ENCODE results near the gene CCDC171. TPM values are rescaled to one million over a fixed set of nuclear protein-coding genes. Genes with fewer than 3 reads are reported as not detected.

Gene CCDC171
- total and polyA plus RNA-seq, 7 donors, result 0.20 to 1.6 (median 0.44) TPM

- DNase-seq, result no peak
- Histone ChIP-seq H3K27ac (no peak overlapping the region), H3K9me3 (no peaks in the 10 kb centered on the region), H3K36me3 (ENCODE audit: insufficient read depth in 1 of 2, low read depth in 1 of 2) (no peaks in the 10 kb centered on the region), H3K4me3 (no peak overlapping the region), H3K27me3 (ENCODE audit: insufficient read depth in 3 of 3, low read length in 2 of 3) (no peaks in the 10 kb centered on the region), H3K4me1 (no peaks in the 10 kb centered on the region)
- 44 to 48% (median 47%) methylated on average over 2 of the region's 2 CpGs for WGBS, 3 donors
- intact Hi-C loops (cut with DNase I), result loop anchor here in 1 of 2 donors (10.0 kb wide), 1 partner anchor 56 kb away; no protein-coding TSS in a partner anchor
- TF ChIP-seq, protein P1, sequence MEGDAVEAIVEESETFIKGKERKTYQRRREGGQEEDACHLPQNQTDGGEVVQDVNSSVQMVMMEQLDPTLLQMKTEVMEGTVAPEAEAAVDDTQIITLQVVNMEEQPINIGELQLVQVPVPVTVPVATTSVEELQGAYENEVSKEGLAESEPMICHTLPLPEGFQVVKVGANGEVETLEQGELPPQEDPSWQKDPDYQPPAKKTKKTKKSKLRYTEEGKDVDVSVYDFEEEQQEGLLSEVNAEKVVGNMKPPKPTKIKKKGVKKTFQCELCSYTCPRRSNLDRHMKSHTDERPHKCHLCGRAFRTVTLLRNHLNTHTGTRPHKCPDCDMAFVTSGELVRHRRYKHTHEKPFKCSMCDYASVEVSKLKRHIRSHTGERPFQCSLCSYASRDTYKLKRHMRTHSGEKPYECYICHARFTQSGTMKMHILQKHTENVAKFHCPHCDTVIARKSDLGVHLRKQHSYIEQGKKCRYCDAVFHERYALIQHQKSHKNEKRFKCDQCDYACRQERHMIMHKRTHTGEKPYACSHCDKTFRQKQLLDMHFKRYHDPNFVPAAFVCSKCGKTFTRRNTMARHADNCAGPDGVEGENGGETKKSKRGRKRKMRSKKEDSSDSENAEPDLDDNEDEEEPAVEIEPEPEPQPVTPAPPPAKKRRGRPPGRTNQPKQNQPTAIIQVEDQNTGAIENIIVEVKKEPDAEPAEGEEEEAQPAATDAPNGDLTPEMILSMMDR (IDR thresholded peaks at IDR 0.05), result no peak
- no peak for ATAC-seq
Observed at GRCh38 chr9:15741015-15741414, 188.2 kb downstream of the CCDC171 start.

- no peaks in the 10 kb centered on the region for H3K27me3 ChIP-seq (ENCODE audit: insufficient read depth in 3 of 3, low read length in 2 of 3)
- no peaks in the 10 kb centered on the region for H3K4me1 ChIP-seq
- no peak overlapping the region for H3K27ac ChIP-seq
- intact Hi-C loops (cut with DNase I), result loop anchor here in 1 of 2 donors (10.0 kb wide), 1 partner anchor 59 kb away; no protein-coding TSS in a partner anchor
- ATAC-seq (no peak), DNase-seq (no peak)
- TF ChIP-seq, protein P1 (IDR thresholded peaks at IDR 0.05), result no peak
- no peak overlapping the region for H3K4me3 ChIP-seq
- no peaks in the 10 kb centered on the region for H3K36me3 ChIP-seq (ENCODE audit: insufficient read depth in 1 of 2, low read depth in 1 of 2)
- no peaks in the 10 kb centered on the region for H3K9me3 ChIP-seq
- WGBS, 3 donors, result 94 to 100% (median 95%) methylated on average over 1 of the region's 1 CpG
Observed at GRCh38 chr9:15743512-15743911, 190.7 kb downstream of the CCDC171 start.

GRCh38 chr9:15744196-15744595 lies 191.4 kb downstream of the CCDC171 start:
- H3K27ac ChIP-seq, result no peak overlapping the region
- 86 to 91% (median 88%) methylated on average over 3 of the region's 3 CpGs for WGBS, 3 donors
- H3K36me3 ChIP-seq (ENCODE audit: insufficient read depth in 1 of 2, low read depth in 1 of 2), result no peaks in the 10 kb centered on the region
- TF ChIP-seq, protein P1 (IDR thresholded peaks at IDR 0.05), result no peak
- DNase-seq (no peak), ATAC-seq (no peak)
- no peaks in the 10 kb centered on the region for H3K4me1 ChIP-seq
- H3K4me3 ChIP-seq, result no peak overlapping the region
- intact Hi-C loops (cut with DNase I), result loop anchor here in 1 of 2 donors (10.0 kb wide), 1 partner anchor 59 kb away; no protein-coding TSS in a partner anchor
- H3K9me3 ChIP-seq, result no peaks in the 10 kb centered on the region
- H3K27me3 ChIP-seq (ENCODE audit: insufficient read depth in 3 of 3, low read length in 2 of 3), result no peaks in the 10 kb centered on the region

DNA sequence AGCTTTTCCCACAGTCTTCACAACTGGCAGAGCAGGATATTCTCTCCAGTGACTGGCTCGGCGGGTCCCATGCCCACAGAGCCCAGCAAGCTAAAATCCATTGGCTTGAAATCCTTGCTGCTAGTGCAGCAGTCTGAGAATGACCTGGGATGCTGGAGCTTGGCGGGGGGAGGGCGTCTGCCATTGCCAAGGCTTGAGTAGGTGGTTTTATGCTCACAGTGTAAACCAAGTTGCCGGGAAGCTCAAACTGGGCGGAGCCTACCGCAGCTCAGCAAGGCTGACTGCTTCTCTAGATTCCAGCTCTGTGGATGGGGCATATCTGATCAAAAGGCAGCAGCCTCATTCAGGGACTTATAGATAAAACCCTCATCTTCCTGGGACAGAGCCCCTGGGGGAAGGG lies 194.1 kb downstream of the CCDC171 start:
- no peaks in the 10 kb centered on the region for H3K27me3 ChIP-seq (ENCODE audit: insufficient read depth in 3 of 3, low read length in 2 of 3)
- 91 to 92% (median 92%) methylated on average over 7 of the region's 7 CpGs for WGBS, 3 donors
- intact Hi-C loops (cut with DNase I), result loop anchor here in 1 of 2 donors (10.0 kb wide), 1 partner anchor 62 kb away; no protein-coding TSS in a partner anchor

More for the DNA sequence above, 194.1 kb downstream of the CCDC171 start:
- Histone ChIP-seq H3K9me3 (no peaks in the 10 kb centered on the region), H3K27ac (no peak overlapping the region), H3K4me3 (no peak overlapping the region), H3K36me3 (ENCODE audit: insufficient read depth in 1 of 2, low read depth in 1 of 2) (no peaks in the 10 kb centered on the region), H3K4me1 (no peaks in the 10 kb centered on the region)
- TF ChIP-seq, protein P1 (IDR thresholded peaks at IDR 0.05), result no peak
- ATAC-seq (no peak), DNase-seq (no peak)

Measured in psoas muscle (tissue), 8 donors.